AG09319 (cell line): Measurements from ENCODE around the gene CPSF4L.

ENCODE experiments used
- DNase-seq: peaks from one replicate; pipeline ENCODE4 v3.0.0-alpha.2; 2010; ENCODE audit warnings: low read depth; ENCODE audit errors: extremely low read depth
- TF ChIP-seq, protein P1 (sequence below): IDR thresholded peaks from 2 replicates; pipeline ENCODE4 v1.5.1; 2011; ENCODE audit warnings: low read depth, mild to moderate bottlenecking, inconsistent platforms, low read length, moderate library complexity

The CPSF4L gene

DNA sequence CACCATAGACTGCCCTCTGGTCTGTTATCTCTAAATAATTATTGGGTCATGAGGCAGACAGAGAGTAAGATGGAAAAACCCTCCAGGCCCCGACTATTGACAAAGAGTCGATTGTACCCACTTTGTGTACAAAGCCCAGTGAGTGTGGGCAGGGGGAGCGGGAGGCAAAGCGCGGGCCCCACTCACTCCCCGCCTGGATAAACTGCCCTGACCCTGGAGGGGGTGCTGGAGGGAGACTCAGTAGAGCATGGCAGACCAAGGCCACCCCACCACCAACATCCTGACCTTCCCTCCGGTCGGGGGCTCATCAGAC, 11.2 kb upstream of the CPSF4L start:
- no peak for DNase-seq
- TF ChIP-seq, protein P1, sequence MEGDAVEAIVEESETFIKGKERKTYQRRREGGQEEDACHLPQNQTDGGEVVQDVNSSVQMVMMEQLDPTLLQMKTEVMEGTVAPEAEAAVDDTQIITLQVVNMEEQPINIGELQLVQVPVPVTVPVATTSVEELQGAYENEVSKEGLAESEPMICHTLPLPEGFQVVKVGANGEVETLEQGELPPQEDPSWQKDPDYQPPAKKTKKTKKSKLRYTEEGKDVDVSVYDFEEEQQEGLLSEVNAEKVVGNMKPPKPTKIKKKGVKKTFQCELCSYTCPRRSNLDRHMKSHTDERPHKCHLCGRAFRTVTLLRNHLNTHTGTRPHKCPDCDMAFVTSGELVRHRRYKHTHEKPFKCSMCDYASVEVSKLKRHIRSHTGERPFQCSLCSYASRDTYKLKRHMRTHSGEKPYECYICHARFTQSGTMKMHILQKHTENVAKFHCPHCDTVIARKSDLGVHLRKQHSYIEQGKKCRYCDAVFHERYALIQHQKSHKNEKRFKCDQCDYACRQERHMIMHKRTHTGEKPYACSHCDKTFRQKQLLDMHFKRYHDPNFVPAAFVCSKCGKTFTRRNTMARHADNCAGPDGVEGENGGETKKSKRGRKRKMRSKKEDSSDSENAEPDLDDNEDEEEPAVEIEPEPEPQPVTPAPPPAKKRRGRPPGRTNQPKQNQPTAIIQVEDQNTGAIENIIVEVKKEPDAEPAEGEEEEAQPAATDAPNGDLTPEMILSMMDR, result no peak

GRCh38 chr17:73271072-73271471, 9.4 kb upstream of the CPSF4L start:
- DNase-seq, result no peak
- TF ChIP-seq, protein P1, result no peak

DNA sequence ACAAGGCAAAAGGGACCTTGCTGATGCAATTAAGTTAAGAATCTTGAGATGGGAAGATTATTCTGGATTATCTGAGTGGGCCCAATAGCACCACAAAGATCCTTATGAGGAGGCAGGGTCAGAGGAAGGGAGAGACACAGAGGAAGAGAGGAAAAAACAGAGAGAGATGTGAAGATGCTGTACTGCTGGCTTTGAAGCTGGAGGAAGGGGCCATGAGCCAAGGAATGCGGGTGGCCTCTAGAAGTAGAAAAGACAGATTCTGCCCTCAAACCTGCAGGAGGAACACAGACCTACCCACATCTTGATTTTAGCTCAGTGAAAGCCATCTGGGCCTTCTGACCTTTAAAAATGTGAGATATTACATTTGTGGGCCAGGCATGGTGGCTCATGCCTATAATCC, 8.1 kb upstream of the CPSF4L start:
- DNase-seq, result no peak
- TF ChIP-seq, protein P1, result no peak

GRCh38 chr17:73269329-73269615, 7.6 kb upstream of the CPSF4L start:
- DNase-seq, result no peak

GRCh38 chr17:73268582-73269328, 7.1 kb upstream of the CPSF4L start:
- no peak for DNase-seq
- TF ChIP-seq, protein P1, result no peak

More at GRCh38 chr17:73269329-73269615, 7.6 kb upstream of the CPSF4L start:
- TF ChIP-seq, protein P1, result no peak

GRCh38 chr17:73267648-73268537, 6.2 kb upstream of the CPSF4L start:
- TF ChIP-seq, protein P1, result no peak

GRCh38 chr17:73266796-73267195, 5.1 kb upstream of the CPSF4L start:
- DNase-seq, result no peak
- TF ChIP-seq, protein P1, result no peak

More at GRCh38 chr17:73267648-73268537, 6.2 kb upstream of the CPSF4L start:
- DNase-seq, result no peak
